Measurements from ENCODE around the gene PDCD6IP.

The PDCD6IP gene

DNA sequence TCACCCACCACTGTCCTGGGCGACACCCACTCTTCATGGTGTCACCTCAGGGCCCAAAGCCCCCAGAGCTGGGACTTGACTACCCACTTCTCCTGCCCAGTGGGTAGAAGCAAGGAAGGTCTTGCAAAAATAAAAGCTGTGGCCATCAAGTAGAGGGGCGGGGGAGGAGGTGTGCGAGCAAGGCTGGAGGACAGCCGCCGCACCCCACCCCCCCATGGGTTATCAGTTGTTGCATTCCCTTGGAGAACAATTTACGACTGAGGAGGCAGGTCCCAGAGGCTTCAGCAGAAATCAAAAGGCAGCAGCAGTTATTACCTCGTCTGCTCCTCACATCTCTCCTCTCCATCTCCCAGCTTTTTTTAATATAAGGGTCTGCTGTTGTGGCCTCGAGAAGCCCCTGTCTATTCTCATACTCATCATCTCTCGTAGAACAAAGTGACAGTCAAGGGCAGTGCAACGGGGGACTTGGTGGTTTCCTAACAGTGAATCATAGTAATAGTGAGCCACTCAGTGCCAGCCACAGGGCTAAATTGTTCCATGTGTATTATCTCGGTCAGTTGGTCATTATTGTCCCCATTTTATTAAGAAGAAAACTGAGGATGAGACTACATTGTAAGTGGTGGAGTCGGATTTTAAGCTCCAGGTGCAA, 116.4 kb downstream of the PDCD6IP start:
- Mint-ChIP-seq H3K4me1 (no peaks in the 10 kb centered on the region), H3K27me3 (peaks cover 3% of the 10 kb centered on the region), H3K36me3 (no peaks in the 10 kb centered on the region), H3K9me3 (no peaks in the 10 kb centered on the region), H3K4me3 (no peak overlapping the region), H3K27ac (no peak overlapping the region)

DNA sequence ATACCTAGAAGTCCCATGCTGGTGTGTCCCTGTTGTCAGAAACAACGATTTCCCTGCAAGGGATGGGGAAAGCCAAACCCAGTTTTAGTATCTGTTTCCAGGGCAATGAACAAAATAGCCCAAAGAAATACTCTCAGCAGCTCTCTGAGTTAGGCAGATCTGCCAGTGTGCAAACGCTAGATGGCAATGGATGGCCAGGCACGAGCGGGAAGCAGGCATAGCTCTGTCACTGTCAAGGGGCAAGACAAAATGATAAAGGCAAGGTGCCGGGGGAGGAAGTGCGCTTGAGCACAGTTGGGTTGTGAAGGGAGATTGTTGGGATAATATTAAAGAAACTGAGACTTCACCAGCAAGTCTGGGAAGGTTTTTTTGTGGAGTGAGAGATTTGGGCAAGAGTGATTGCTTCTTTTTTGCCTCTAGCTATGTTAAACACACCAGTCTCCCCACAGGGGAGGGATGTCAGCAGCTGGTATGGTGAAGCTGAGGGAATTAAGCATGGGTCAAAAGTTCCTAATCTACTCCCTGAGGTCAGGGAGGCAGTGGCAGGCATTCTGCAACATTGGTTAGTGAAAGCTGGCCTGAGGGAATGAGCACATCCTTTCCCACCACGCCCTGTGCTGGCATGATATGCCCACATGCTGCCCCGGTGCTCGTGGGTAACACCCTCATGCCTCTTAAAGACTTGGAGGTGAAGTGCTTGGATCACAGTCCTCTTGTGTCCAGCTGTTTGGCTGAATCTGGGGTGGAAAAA, 117.5 kb downstream of the PDCD6IP start:
- Mint-ChIP-seq H3K36me3 (no peaks in the 10 kb centered on the region), H3K27me3 (peaks cover 3% of the 10 kb centered on the region), H3K9me3 (no peaks in the 10 kb centered on the region), H3K4me3 (no peak overlapping the region), H3K27ac (no peak overlapping the region), H3K4me1 (no peaks in the 10 kb centered on the region)

DNA sequence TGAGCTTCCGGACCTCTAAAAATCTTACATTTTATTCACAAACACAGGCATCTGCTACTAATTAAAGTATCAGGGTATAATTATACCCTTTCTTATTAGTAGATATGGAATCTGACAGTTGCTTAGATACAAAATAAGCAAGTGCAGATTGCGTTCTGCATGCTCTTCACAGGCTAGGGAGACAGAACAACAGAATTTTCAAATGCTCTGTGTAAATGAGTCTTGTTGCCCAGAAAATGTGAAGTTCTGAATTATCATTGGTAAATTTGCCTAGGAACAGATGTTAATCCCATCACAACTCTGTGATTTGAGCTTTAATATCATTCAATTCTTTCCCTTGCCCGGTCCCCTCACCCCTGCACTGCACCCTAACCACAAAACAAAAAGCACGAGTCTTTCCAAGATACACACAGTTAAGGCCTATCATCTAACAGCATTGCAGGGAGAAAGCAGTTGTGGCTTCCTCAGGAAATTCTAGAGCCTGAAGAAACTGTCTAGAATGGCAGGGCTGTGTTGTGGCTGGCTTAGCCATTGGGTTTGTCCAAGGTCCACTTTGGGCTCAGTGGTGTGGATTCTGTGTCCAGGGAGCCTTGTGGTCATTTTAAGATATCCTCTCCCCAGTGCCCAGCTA, 119.8 kb downstream of the PDCD6IP start:
- no peak overlapping the region for H3K27ac Mint-ChIP-seq
- H3K27me3 Mint-ChIP-seq = peaks cover 3% of the 10 kb centered on the region
- no peaks in the 10 kb centered on the region for H3K4me1 Mint-ChIP-seq
- no peaks in the 10 kb centered on the region for H3K36me3 Mint-ChIP-seq
- H3K4me3 Mint-ChIP-seq = no peak overlapping the region
- no peaks in the 10 kb centered on the region for H3K9me3 Mint-ChIP-seq

Measured in activated naive CD4-positive, alpha-beta T cell treated with anti-CD3 and anti-CD28 coated beads, Interleukin-2, amount 50 U/mL, for 24 hours (primary cell).